ENCODE data around the gene ZIC5.

The ZIC5 gene

DNA sequence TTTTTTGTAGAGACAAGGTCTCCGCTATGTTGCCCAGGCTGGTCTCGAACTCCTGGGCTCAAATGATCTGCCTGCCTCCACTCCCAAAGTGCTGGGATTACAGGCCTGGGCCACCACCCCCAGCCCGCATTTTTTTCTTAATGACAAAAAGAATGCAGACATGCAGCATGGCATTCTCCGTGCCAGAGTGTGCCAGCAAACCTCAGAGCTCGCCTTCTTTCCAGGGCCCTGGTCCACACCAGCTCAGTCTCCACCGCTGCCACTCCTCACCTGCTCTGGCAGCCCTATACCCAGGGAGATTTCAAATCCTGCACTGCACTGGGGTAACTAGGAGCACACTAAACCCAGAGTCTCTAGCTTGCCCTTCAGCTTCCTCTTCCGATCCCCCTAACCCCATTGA is 41.7 kb downstream of the ZIC5 start:
- Histone ChIP-seq H3K4me3 (replicated peaks; ENCODE audit: low read depth, low read length) (no peak overlapping the region), H3K36me3 (ENCODE audit: control insufficient read depth, insufficient read depth, low read length) (no peaks in the 10 kb centered on the region), H3K27me3 (replicated peaks; ENCODE audit: control insufficient read depth, insufficient read depth, low read length) (no peaks in the 10 kb centered on the region)
- TF ChIP-seq, protein P1, sequence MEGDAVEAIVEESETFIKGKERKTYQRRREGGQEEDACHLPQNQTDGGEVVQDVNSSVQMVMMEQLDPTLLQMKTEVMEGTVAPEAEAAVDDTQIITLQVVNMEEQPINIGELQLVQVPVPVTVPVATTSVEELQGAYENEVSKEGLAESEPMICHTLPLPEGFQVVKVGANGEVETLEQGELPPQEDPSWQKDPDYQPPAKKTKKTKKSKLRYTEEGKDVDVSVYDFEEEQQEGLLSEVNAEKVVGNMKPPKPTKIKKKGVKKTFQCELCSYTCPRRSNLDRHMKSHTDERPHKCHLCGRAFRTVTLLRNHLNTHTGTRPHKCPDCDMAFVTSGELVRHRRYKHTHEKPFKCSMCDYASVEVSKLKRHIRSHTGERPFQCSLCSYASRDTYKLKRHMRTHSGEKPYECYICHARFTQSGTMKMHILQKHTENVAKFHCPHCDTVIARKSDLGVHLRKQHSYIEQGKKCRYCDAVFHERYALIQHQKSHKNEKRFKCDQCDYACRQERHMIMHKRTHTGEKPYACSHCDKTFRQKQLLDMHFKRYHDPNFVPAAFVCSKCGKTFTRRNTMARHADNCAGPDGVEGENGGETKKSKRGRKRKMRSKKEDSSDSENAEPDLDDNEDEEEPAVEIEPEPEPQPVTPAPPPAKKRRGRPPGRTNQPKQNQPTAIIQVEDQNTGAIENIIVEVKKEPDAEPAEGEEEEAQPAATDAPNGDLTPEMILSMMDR (IDR thresholded peaks at IDR 0.05; ENCODE audit: insufficient read depth, low read length, poor library complexity, severe bottlenecking): no peak
- DNase-seq (ENCODE audit: extremely low read depth, insufficient read length): no peak

DNA sequence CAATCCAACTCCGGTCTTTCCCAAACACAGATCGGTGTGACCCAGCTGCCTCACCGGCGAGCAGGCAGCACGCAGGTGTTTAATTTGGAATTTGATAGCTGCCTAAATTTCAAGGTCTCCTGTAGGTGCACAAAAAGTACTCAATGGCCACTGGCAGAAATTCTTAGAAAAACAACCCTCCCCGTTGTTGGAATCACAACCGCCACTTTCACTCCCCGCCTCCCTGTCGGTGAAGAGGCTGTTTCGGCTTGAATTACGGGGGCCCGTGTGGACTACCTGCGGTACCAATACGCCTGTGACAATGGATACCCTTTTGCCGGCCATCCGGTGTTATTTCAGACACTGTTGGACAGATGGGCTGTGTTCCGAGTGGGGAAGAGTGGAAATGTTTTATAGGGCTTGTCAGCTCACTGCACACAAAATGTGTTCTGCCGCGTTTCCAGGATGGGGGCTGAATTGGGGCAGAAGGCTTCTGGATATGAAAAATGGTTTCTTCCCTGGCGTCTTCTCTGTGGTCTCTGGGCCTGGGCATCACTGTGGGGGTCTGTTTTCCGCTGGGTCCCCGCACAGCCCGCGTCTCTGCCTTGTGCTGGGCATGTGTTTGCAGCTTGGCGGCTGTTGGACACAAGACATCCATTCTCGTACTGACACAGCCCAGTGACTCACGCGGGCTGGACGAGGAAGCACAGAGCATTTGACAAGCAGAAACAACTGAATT is 45.4 kb downstream of the ZIC5 start:
- no peaks in the 10 kb centered on the region for H3K36me3 ChIP-seq (ENCODE audit: control insufficient read depth, insufficient read depth, low read length)
- TF ChIP-seq, protein P1 (IDR thresholded peaks at IDR 0.05; ENCODE audit: insufficient read depth, low read length, poor library complexity, severe bottlenecking): no peak
- no peak overlapping the region for H3K4me3 ChIP-seq (replicated peaks; ENCODE audit: low read depth, low read length)
- no peaks in the 10 kb centered on the region for H3K27me3 ChIP-seq (replicated peaks; ENCODE audit: control insufficient read depth, insufficient read depth, low read length)
- DNase-seq (ENCODE audit: extremely low read depth, insufficient read length): no peak

DNA sequence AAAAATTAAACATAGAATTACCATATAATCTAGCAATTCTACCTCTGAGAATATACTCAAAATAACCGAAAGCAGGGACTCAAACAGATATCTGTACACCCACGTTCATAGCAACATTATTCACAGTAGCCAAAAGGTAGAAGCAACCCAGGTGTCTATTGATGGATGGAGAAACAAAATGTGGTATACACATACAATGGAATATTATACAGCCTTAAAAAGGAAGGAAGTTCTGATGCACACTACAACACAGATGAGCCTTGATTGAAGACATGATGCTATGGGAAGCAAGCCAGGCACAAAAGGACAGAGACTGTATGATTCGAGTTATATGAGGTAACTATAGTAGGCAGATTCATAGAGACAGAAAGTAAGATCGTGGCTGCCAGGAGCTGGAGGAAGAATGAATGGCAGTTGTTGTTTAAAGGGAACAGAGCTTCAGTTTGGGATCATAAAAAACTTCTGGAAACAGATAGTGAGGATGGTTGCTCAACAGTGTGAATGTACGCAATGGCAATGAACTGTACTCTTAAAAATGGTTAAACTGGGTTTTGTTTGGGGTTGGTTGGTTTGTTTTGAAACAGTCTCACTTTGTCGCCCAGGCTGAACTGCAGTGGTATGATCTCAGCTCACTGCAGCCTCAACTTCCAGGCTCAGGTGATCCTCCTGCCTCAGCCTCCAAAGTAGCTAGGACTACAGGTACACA is 47.5 kb downstream of the ZIC5 start:
- H3K4me3 ChIP-seq (replicated peaks; ENCODE audit: low read depth, low read length): no peak overlapping the region
- no peaks in the 10 kb centered on the region for H3K27me3 ChIP-seq (replicated peaks; ENCODE audit: control insufficient read depth, insufficient read depth, low read length)
- no peaks in the 10 kb centered on the region for H3K36me3 ChIP-seq (ENCODE audit: control insufficient read depth, insufficient read depth, low read length)
- TF ChIP-seq, protein P1 (IDR thresholded peaks at IDR 0.05; ENCODE audit: insufficient read depth, low read length, poor library complexity, severe bottlenecking): no peak
- no peak for DNase-seq (ENCODE audit: extremely low read depth, insufficient read length)

DNA sequence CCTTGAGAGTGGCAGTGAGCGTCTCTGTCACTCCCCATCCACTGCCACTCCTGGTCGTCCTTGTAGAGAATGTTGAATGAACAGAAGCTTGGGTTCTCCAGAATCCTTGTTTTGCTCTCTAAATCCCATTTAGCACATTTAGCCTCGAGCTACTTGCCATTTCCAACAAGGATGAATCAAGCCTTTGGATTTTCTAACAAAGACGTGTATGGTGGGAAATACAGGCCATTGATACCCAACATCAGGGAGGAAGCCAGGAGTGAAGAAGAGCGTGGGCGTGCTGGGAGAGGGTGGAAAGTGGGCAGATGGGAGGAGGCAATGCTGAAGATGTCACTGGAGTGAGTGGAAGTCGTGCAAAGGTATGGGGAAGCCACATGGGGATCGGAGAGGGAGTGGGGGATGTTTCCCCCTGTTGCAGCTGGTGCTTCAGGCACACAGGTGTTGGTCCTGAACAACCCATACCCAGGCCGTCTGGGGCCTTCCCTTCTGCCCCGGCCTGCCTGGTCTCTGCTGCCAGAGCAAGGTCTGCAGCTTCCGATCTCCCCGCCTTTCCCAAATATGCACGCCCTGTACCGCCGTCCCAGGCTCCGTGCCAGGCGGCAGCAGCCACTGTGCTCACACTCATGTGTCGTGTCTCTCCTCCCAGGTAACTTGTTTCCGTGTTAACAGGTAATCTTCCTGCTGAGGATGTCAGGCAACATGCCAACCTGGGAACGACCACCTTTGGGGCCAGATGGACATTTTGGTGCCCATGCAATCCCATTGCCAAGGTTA is 48.7 kb downstream of the ZIC5 start:
- H3K4me3 ChIP-seq (replicated peaks; ENCODE audit: low read depth, low read length): no peak overlapping the region
- H3K27me3 ChIP-seq (replicated peaks; ENCODE audit: control insufficient read depth, insufficient read depth, low read length): no peaks in the 10 kb centered on the region
- no peaks in the 10 kb centered on the region for H3K36me3 ChIP-seq (ENCODE audit: control insufficient read depth, insufficient read depth, low read length)
- no peak for DNase-seq (ENCODE audit: extremely low read depth, insufficient read length)
- TF ChIP-seq, protein P1 (IDR thresholded peaks at IDR 0.05; ENCODE audit: insufficient read depth, low read length, poor library complexity, severe bottlenecking): no peak

DNA sequence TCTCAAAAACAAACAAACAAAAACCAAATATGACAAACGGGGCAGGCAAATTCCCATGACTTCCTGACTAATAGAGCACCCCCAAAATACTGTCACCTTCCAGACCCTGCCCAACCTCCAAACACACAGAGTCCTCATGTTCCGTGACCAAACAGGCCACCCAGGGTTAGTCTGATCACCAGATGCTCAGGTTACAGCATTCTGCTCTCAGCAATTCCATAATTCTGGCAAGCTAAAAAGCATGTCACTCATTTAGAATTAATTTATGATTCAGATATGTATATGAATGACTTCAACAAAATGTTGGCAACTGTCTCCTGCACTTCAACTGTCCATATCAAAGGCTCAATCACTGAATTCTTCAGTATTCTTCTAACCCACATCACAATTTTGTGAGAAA is 52.4 kb downstream of the ZIC5 start:
- Histone ChIP-seq H3K27me3 (replicated peaks; ENCODE audit: control insufficient read depth, insufficient read depth, low read length) (no peaks in the 10 kb centered on the region; the same call in 1 of the 2 replicates), H3K36me3 (ENCODE audit: control insufficient read depth, insufficient read depth, low read length) (no peaks in the 10 kb centered on the region), H3K4me3 (replicated peaks; ENCODE audit: low read depth, low read length) (no peak overlapping the region)
- TF ChIP-seq, protein P1 (IDR thresholded peaks at IDR 0.05; ENCODE audit: insufficient read depth, low read length, poor library complexity, severe bottlenecking): no peak
- no peak for DNase-seq (ENCODE audit: extremely low read depth, insufficient read length)

Measured in GM06990 (cell line).